HG02763 (cell line): ENCODE data around the gene PEX16.

Experiments used
- ATAC-seq: cut with Tn5 transposase; IDR thresholded peaks from one replicate; pipeline ENCODE4 v1.9.1; 2021; ENCODE audit warnings: mild to moderate bottlenecking, moderate library complexity; ENCODE audit not compliant: unreplicated experiment

Gene PEX16

GRCh38 chr11:45899448-45900174, 18.1 kb downstream of the PEX16 start:
- ATAC-seq: no peak

GRCh38 chr11:45899086-45899447, 18.6 kb downstream of the PEX16 start:
- ATAC-seq: no peak

- no peak for ATAC-seq
Measured at GRCh38 chr11:45897556-45897955, 20.1 kb downstream of the PEX16 start.

- ATAC-seq: no peak
Measured at GRCh38 chr11:45896422-45896984, 21.2 kb downstream of the PEX16 start.

GRCh38 chr11:45895553-45896259, 22.0 kb downstream of the PEX16 start:
- no peak for ATAC-seq

GRCh38 chr11:45894555-45895247, 23.0 kb downstream of the PEX16 start:
- ATAC-seq: no peak

GRCh38 chr11:45892856-45893255, 24.8 kb downstream of the PEX16 start:
- no peak for ATAC-seq

GRCh38 chr11:45890886-45891550, 26.7 kb downstream of the PEX16 start:
- no peak for ATAC-seq

GRCh38 chr11:45889966-45890365, 27.7 kb downstream of the PEX16 start:
- ATAC-seq: no peak

- no peak for ATAC-seq
Measured at GRCh38 chr11:45889555-45889954, 28.1 kb downstream of the PEX16 start.

GRCh38 chr11:45887587-45887986, 30.1 kb downstream of the PEX16 start:
- ATAC-seq: no peak

GRCh38 chr11:45886816-45887520, 30.7 kb downstream of the PEX16 start:
- ATAC-seq: no peak

- no peak for ATAC-seq
Measured at GRCh38 chr11:45885921-45886721, 31.6 kb downstream of the PEX16 start.

- ATAC-seq: peak; percentile 48
Measured at GRCh38 chr11:45885274-45885920, 32.3 kb downstream of the PEX16 start, which contains the start of gene MAPK8IP1. MAPK8IP1 (plus strand) TSS chr11:45885651; CDS start chr11:45885821, 170 bp downstream.

GRCh38 chr11:45884596-45885185, 33.0 kb downstream of the PEX16 start:
- ATAC-seq: no peak

GRCh38 chr11:45881708-45882368, 35.8 kb downstream of the PEX16 start:
- no peak for ATAC-seq

GRCh38 chr11:45880772-45881570, 36.7 kb downstream of the PEX16 start:
- no peak for ATAC-seq
